ENCODE data around the gene LENG1.

Gene LENG1

DNA sequence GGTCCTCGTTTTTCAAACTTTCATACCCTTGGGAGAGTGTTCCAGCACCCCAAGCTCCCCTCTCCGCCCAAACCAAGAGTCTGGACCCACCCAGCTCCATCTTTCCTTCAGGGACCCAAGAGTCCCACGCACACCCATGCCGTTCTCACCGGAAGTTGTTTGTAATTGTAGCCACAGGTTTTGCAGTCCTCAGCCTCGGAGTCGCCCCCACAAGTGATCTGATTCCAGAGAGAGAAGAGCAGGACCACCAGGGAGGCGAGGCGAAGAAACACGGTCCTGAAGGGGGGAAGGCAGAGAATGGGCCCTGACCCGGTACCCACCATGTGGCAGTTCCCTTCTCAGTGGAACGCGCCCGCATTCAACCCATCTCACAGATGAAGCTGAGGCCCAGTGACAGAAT is 3.4 kb upstream of the LENG1 start:
- DNase-seq (ENCODE audit: low spot score): no peak

GRCh38 chr19:54162241-54162805 is 2.8 kb upstream of the LENG1 start:
- peak; percentile 70 for DNase-seq (ENCODE audit: low spot score)

GRCh38 chr19:54160854-54161253 is 1.3 kb upstream of the LENG1 start:
- no peak for DNase-seq (ENCODE audit: low spot score)

GRCh38 chr19:54160182-54160811 is 776 bp upstream of the LENG1 start:
- DNase-seq (ENCODE audit: low spot score): no peak

GRCh38 chr19:54158812-54159351 is 639 bp downstream of the LENG1 start:
- no peak for DNase-seq (ENCODE audit: low spot score)

DNA sequence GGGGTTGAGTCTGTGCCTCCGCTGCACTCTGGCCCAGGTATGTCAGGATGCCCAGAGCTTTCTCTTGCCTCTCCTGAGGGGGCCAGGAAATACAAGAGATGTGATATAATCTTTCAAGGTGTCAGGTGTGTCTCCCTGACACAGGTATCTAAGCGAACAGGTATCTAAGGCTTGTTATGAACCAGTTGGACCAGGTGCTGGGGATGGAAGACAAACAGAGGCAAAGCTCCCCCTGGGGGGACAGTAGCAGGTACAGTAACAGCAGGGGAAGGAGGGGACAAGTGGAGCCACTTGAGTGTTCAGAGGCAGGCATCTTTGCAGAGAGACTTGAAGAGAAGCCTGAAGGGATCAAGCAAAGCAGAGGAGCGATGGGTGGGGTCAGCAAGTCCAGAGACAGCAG is 2.6 kb downstream of the LENG1 start:
- no peak for DNase-seq (ENCODE audit: low spot score)

GRCh38 chr19:54156490-54156889 is 3.0 kb downstream of the LENG1 start:
- DNase-seq (ENCODE audit: low spot score): no peak

DNA sequence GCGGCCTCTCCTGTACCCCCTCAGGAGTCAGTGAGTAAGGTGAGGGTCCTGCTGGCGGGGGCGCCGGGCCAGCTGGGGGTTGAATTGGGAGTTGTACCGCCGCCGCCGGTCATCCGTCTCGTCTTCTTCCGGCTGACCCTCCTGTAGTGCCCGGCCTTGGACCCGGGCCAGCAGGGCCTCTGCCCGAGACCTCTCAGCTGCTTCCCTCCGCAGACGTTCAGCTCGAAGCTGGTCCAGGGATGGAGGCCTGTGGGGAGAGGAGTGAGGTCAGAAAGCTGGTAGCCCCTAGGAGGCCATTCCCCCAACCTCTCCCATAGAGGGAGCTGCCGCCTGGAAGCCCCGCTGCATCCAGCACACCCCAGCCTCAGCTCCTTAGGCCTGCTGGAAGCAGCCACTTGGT is 3.8 kb downstream of the LENG1 start:
- no peak for DNase-seq (ENCODE audit: low spot score)

DNA sequence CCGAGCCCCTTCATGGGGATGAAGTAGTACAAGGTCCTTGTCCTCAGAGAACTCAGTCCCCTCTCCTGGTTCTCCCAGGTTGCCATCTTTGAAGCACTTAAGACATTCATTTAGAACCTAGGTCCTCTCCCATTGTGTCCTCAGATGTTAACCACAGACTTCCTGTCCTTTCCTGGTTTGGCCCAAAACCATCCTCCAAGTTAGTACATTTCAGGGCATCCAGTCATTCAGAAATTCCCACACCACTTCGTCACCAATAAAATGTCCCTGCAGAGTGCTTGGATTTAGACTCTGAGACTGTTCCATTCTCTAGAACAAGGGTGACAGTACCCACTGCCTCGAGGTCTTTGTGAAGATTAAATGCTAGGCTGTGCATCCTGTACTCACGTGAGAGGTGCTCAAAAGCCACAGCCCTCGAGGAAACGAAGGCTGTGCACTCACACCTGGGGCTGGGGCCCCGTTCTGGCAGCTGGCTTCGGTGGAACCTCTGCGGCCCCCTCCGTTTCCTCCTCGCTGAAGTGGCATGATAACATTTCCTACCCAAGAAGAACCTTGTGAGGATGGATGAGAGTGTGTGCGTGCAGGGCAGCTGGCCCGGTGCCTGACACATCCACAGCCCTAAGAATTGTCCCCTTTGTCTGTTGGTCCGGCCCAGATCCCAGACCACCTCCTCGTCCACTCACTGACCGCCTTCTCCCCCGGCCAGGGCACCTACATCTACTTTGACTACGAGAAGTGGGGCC is 4.7 kb downstream of the LENG1 start:
- no peak for DNase-seq (ENCODE audit: low spot score)

GRCh38 chr19:54153731-54154326 is 5.7 kb downstream of the LENG1 start:
- no peak for DNase-seq (ENCODE audit: low spot score)

DNA sequence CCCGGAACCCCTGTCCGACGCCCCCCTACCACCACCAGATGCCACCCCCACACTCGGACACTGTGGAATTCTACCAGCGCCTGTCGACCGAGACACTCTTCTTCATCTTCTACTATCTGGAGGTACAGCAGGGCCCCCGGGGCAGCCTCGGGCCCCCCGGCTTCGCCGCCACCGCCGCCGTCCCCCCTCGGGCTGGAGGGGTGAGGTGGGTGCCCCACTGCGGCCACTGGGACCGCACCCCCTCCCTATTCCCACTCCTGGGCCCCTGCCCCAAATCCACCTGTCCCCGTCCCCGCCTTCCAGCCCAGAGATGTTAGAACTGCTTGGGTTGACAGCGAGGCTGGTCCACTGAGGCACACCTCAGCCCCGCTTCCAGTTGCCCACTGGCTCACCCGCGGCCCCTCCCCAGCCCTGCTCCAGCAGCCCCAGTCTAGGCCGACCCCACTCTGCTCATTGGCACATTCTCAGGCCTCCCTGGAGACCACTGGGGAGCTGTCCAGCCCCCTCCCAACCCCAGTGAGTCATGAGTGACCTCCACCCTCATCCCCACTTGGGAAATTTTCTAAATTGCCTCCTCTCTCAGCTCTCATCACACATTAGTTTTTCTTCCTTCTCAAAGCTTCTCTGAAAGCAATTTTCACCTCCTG is 6.5 kb downstream of the LENG1 start:
- no peak for DNase-seq (ENCODE audit: low spot score)

GRCh38 chr19:54152267-54152666 is 7.3 kb downstream of the LENG1 start:
- no peak for DNase-seq (ENCODE audit: low spot score)

GRCh38 chr19:54151362-54152035 is 8.0 kb downstream of the LENG1 start:
- DNase-seq (ENCODE audit: low spot score): no peak

GRCh38 chr19:54149021-54149812 is 10.3 kb downstream of the LENG1 start:
- no peak for DNase-seq (ENCODE audit: low spot score)

GRCh38 chr19:54148158-54148557 is 11.4 kb downstream of the LENG1 start:
- DNase-seq (ENCODE audit: low spot score): no peak

- no peak for DNase-seq (ENCODE audit: low spot score)
Observed at GRCh38 chr19:54147676-54148075, 11.8 kb downstream of the LENG1 start.

DNA sequence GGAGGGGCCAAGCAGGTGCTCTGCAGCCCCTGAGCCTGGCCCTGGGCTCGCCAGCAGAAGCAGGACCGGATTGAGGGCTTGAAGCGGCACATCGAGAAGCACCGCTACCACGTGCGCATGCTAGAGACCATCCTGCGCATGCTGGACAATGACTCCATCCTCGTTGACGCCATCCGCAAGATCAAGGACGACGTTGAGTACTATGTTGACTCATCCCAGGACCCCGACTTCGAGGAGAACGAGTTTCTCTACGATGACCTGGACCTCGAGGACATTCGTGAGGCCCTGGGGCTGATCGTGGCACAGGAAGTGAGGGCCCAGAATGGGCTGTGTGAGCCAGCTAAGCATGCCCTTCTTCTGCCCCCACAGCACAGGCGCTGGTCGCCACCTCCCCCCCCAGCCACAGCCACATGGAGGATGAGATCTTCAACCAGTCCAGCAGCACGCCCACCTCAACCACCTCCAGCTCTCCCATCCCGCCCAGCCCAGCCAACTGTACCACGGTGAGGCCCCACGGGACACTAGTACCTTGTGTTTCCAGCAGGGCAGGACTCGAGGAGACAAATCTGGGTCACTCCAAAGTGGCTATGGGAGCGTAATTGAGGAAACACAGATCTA is 13.9 kb downstream of the LENG1 start:
- DNase-seq (ENCODE audit: low spot score): no peak

- DNase-seq (ENCODE audit: low spot score): no peak
Observed at GRCh38 chr19:54142166-54142780, 17.2 kb downstream of the LENG1 start.

DNA sequence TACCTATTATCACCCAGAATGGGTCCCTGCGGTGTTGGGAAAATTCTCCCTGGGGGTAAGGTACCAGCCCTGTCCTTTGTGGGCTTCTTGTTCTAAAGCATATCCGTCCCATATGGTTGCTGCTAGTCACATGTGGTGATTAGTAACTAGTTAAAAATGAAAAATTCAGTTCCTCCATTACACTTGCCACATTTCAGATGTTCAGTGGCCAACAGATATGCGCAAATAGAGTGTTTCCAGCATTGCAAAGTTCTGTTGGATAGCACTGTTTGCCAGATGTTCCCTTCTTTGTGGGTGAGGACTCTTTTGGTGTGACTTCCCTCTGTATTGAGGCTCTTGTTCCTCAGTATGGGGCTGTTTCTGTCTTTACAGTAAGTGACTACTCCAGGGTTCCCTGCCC is 18.2 kb downstream of the LENG1 start:
- no peak for DNase-seq (ENCODE audit: low spot score)
